SK-N-MC (cell line): ENCODE measurements around the gene TTLL5.

Source experiments
- EZH2 ChIP-seq: fragments of 200-600 bp; sonication (generic); IDR thresholded peaks from one replicate; pipeline ENCODE4 v1.6.1; 2017; ENCODE audit warnings: antibody characterized with exemption
- POLR2AphosphoS5 ChIP-seq: IDR thresholded peaks from 2 replicates; pipeline ENCODE4 v1.6.1; 2012; ENCODE audit warnings: mild to moderate bottlenecking, low read depth, low read length, borderline replicate concordance

DNA sequence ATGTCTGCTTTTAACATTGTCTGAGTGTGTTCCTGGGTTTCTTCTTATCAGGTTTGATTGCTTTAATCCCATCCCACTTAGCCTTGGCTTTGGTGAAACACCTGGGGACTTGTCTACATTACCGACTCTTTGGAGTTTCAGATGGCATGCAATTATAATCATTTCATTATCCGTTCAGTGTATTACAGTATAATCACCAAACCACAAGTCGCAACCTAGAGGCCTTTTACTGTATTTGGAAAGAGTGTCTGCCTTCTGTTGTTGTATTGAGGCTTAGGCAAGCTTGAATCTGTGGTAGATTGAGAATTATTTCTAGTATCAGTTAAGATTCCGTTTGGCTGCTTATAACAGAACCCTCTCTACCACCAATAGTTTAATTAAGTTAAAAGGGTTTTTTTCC lies 216.8 kb downstream of the TTLL5 start:
- no peak for TF ChIP-seq POLR2AphosphoS5
- TF ChIP-seq EZH2, result no peak
